Mesothelial cell of epicardium (in vitro differentiated cells): ENCODE results near the gene SLC16A6. TPM values are rescaled to one million over a fixed set of nuclear protein-coding genes. Genes with fewer than 3 reads are reported as not detected.

Experiments
- DNase-seq, 2 experiments: peaks; one replicate each; pipeline ENCODE4 v3.0.0; 2021; ENCODE audit warnings: low spot score in 2 of 2; ENCODE audit not compliant: unreplicated experiment in 2 of 2
- H3K27ac Mint-ChIP-seq: 2 replicates; pipeline ENCODE4 v1.8.0; 2021; ENCODE audit warnings: mixed read lengths
- H3K27me3 Mint-ChIP-seq: 2 replicates; pipeline ENCODE4 v1.8.0; 2021; ENCODE audit warnings: low read depth, mixed read lengths
- H3K36me3 Mint-ChIP-seq: 2 replicates; pipeline ENCODE4 v1.8.0; 2021; ENCODE audit warnings: mixed read lengths
- H3K4me1 Mint-ChIP-seq: 2 replicates; pipeline ENCODE4 v1.8.0; 2021; ENCODE audit warnings: mixed read lengths
- H3K4me3 Mint-ChIP-seq: 2 replicates; pipeline ENCODE4 v1.8.0; 2021; ENCODE audit warnings: mild to moderate bottlenecking, moderate library complexity, mixed read lengths
- H3K9me3 Mint-ChIP-seq: 2 replicates; pipeline ENCODE4 v1.8.0; 2021; ENCODE audit warnings: mixed read lengths
- total RNA-seq: library from RNA; stranded (reverse); gene quantifications from 3 replicates; pipeline ENCODE4 v1.2.1, GENCODE V29; 2021
- TF ChIP-seq, protein P1 (sequence below): fragments of 200-600 bp; sonication (generic); IDR thresholded peaks from one replicate; pipeline ENCODE4 v1.5.0; 2021; ENCODE audit warnings: antibody characterized with exemption; ENCODE audit not compliant: unreplicated experiment

The SLC16A6 gene
- total RNA-seq, 1 donor from 2014 or later: 1.3 TPM

DNA sequence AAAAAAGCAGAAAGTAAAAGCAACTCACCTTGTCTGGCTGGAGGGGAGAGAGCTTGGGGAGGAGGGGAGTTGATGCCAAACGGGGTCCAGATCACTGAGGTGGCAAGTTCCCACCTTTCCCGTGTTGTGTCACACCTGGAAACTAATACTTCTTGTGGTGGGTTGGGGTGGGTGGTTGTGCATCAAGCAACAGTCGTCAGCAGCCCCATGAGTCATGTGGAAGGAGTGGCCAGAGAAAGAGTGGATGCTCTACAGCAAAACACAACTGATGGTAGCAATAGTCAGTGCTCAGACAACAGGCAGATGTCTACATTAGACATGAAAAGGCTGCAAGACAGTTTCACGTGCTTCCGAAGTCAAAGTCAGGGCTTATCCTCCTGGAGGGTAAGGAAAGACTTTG lies 35.8 kb upstream of the SLC16A6 start:
- Mint-ChIP-seq H3K36me3 (peaks cover 7% of the 10 kb centered on the region), H3K4me1 (peaks cover 18% of the 10 kb centered on the region), H3K27me3 (no peaks in the 10 kb centered on the region), H3K27ac (no peak overlapping the region), H3K4me3 (no peak overlapping the region), H3K9me3 (peaks cover 8% of the 10 kb centered on the region)
- TF ChIP-seq, protein P1, sequence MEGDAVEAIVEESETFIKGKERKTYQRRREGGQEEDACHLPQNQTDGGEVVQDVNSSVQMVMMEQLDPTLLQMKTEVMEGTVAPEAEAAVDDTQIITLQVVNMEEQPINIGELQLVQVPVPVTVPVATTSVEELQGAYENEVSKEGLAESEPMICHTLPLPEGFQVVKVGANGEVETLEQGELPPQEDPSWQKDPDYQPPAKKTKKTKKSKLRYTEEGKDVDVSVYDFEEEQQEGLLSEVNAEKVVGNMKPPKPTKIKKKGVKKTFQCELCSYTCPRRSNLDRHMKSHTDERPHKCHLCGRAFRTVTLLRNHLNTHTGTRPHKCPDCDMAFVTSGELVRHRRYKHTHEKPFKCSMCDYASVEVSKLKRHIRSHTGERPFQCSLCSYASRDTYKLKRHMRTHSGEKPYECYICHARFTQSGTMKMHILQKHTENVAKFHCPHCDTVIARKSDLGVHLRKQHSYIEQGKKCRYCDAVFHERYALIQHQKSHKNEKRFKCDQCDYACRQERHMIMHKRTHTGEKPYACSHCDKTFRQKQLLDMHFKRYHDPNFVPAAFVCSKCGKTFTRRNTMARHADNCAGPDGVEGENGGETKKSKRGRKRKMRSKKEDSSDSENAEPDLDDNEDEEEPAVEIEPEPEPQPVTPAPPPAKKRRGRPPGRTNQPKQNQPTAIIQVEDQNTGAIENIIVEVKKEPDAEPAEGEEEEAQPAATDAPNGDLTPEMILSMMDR: no peak
- DNase-seq: no peak

DNA sequence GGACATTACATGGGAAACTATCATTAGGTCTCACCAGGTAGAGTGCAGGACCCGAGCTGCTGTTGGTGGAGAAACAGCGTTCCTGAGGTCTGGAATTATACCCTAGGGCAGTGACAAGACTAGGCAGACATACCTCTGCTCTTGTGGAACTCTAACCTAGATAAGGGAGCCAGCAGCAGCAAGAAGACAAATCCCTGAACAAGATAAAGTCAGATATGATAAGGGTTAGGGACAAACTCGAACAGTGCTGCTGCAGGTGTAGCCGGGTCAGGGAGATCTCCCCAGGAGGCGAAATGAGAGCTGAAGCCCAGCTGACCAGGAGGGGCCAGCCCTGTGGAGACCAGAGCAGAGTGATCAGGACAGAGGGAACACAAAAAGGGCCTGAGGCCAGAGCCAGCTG lies 35.0 kb upstream of the SLC16A6 start:
- no peak overlapping the region for H3K4me3 Mint-ChIP-seq
- H3K27me3 Mint-ChIP-seq: no peaks in the 10 kb centered on the region
- peaks cover 5% of the 10 kb centered on the region for H3K9me3 Mint-ChIP-seq
- DNase-seq: no peak
- no peak overlapping the region for H3K27ac Mint-ChIP-seq
- H3K4me1 Mint-ChIP-seq: peaks cover 19% of the 10 kb centered on the region
- TF ChIP-seq, protein P1: no peak
- peaks cover 7% of the 10 kb centered on the region for H3K36me3 Mint-ChIP-seq

DNA sequence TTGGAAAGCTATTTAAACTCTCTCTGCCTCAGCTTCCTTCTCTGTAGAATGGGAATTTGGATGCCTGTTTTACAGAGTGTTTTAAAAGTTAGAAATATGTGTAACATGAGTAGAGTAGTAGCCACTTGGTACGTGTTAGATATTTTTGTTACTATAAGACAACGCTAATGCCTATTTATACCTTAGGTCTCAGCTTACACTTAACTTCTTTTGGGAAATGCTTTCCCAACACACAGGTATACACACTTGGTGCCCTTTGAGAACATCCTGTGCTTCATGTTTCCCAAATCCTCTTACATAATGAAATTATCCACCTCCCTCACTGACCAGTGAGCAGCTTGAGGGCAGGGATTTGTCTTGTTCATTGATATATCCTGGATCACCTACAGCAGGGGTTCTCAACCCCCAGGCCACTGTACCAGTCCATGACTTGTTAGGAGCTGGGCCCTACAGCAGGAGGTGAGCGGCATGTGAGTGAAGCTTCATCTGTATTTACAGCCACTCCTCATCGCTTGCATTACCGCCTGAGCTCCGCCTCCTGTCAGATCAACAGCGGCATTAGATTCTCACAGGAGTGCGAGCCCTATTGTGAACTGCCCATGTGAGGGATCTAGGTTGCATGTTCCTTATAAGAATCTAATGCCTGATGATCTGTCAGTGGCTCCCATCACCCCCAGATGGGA lies 33.9 kb upstream of the SLC16A6 start:
- Mint-ChIP-seq H3K27me3 (no peaks in the 10 kb centered on the region), H3K27ac (no peak overlapping the region), H3K4me3 (no peak overlapping the region), H3K4me1 (peaks cover 19% of the 10 kb centered on the region), H3K36me3 (peaks cover 2% of the 10 kb centered on the region), H3K9me3 (no peaks in the 10 kb centered on the region)
- DNase-seq: no peak
- TF ChIP-seq, protein P1: no peak

DNA sequence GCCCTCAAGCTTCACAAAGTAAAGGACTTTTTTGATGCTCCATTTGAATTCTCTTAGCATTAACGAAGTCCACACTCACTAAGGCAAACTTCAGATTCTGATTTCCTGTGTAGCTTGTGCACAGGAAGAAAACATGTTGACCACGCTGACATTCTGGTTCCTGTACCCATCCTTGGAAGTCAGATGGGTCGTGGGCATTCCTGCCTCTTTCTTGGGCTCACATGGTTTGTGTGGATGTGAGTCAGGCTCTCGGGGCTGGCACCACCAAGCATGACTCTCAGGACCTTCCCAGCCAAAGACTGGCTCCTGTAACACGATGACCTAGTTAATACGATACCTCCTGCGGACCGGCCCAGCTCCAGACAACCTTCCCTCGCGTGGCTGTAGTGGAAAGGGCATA lies 33.2 kb upstream of the SLC16A6 start:
- Mint-ChIP-seq H3K27ac (no peak overlapping the region), H3K36me3 (peaks cover 2% of the 10 kb centered on the region), H3K4me3 (no peak overlapping the region), H3K4me1 (peaks cover 19% of the 10 kb centered on the region), H3K27me3 (no peaks in the 10 kb centered on the region), H3K9me3 (no peaks in the 10 kb centered on the region)
- DNase-seq: no peak
- TF ChIP-seq, protein P1: no peak

DNA sequence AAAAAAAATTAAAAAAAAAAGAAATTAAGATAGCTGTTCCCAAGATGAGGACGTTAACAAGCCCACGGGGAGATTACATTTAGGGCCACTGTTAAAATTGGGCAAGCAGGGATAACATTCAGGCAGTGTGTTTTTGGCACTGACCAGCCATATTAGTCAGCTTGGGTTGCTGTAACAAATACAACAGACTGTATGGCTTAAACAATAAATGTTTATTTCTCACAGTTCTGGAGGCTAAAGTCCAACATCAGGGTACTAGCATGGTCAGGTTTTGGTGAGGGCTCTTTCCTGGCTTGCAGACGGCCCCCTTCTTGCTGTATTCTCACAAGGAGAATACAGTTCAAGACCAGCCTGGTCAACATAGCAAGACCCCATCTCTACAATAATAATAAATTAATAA lies 31.7 kb upstream of the SLC16A6 start:
- Mint-ChIP-seq H3K4me1 (peaks cover 8% of the 10 kb centered on the region), H3K4me3 (no peak overlapping the region), H3K27ac (no peak overlapping the region)

More for the DNA sequence above, 31.7 kb upstream of the SLC16A6 start:
- Mint-ChIP-seq H3K9me3 (no peaks in the 10 kb centered on the region), H3K27me3 (no peaks in the 10 kb centered on the region), H3K36me3 (no peaks in the 10 kb centered on the region)
- no peak for DNase-seq
- TF ChIP-seq, protein P1: no peak
